GM12878 (cell line): ENCODE data around the gene SYT1. TPM values are rescaled to one million over a fixed set of nuclear protein-coding genes. Genes with fewer than 3 reads are reported as not detected.

Source experiments
- ATAC-seq: fragments of 200-7000 bp; cut with Tn5 transposase; 3 replicates; pipeline ENCODE4 v1.9.1; 2020; ENCODE audit warnings: mild to moderate bottlenecking, moderate library complexity
- BruUV-seq: library from RNA; stranded (reverse); fragments of 400-500 nt; replicated peaks from 2 replicates; lab custom pipeline; 2021; lab: Mats Ljungman, UMichigan
- CTCF ChIA-PET: fragments of 300-600 bp; sonication (Branson Sonifier 250); formaldehyde crosslinking; extraction: SDS; loops from one replicate; lab custom pipeline; 2021; ENCODE audit warnings: inconsistent platforms; lab: Yijun Ruan, JAX
- POLR2A ChIA-PET: fragments of 350-600 bp; formaldehyde crosslinking; extraction: SDS; loops from one replicate; lab custom pipeline; 2021; ENCODE audit warnings: inconsistent platforms; lab: Charles Lee
- RAD21 ChIA-PET: fragments of 300-600 bp; sonication (Branson Sonifier 250); formaldehyde crosslinking; loops from one replicate; lab custom pipeline; 2023; ENCODE audit warnings: antibody characterized with exemption; ENCODE audit not compliant: unreplicated experiment; lab: Charles Lee
- SMC1A ChIA-PET: fragments of 300-600 bp; sonication (Branson Sonifier 250); formaldehyde crosslinking; loops from one replicate; lab custom pipeline; 2023; ENCODE audit not compliant: unreplicated experiment, uncharacterized antibody; lab: Charles Lee
- DNase-seq: peaks from one replicate; pipeline ENCODE4 v3.0.0-alpha.2; 2011; ENCODE audit warnings: low read depth, low spot score
- FAIRE-seq: peaks from 3 replicates; lab custom pipeline; 2011; peaks lifted over from hg19 to GRCh38; lab: Jason Lieb, UNC
- H2AFZ ChIP-seq: 2 replicates; pipeline ENCODE4 v1.6.0; 2011; ENCODE audit warnings: low read depth, low read length, control low read depth; ENCODE audit not compliant: control insufficient read depth
- H3K27ac ChIP-seq: 2 replicates; pipeline ENCODE4 v1.5.1; 2011; ENCODE audit warnings: control low read depth; ENCODE audit not compliant: control insufficient read depth, insufficient read depth
- H3K27me3 ChIP-seq, 2 experiments: replicated peaks in 1 of 2; 2 replicates each; pipeline versions ENCODE4 v1.6.0 to v1.6.1; 2011; ENCODE audit warnings: low read length in 1 of 2; ENCODE audit not compliant: control insufficient read depth in 2 of 2, insufficient read depth in 2 of 2
- H3K36me3 ChIP-seq, 2 experiments: 2 replicates each; pipeline ENCODE4 v1.5.1; 2011; ENCODE audit warnings: low read length in 1 of 2; ENCODE audit not compliant: control insufficient read depth in 2 of 2, insufficient read depth in 2 of 2
- H3K4me1 ChIP-seq: 2 replicates; pipeline ENCODE4 v1.6.1; 2011; ENCODE audit warnings: mild to moderate bottlenecking, low read length, moderate library complexity, mixed read lengths; ENCODE audit not compliant: control insufficient read depth, insufficient read depth
- H3K4me2 ChIP-seq: 2 replicates; pipeline ENCODE4 v1.6.0; 2011; ENCODE audit warnings: control low read depth; ENCODE audit not compliant: control insufficient read depth, insufficient read depth
- H3K4me3 ChIP-seq: fragments of 200-600 bp; sonication (generic); 2 replicates; pipeline ENCODE4 v1.5.1; 2016
- H3K79me2 ChIP-seq: 2 replicates; pipeline ENCODE4 v1.6.0; 2011; ENCODE audit warnings: low read length; ENCODE audit not compliant: control insufficient read depth, insufficient read depth
- H3K9ac ChIP-seq: 2 replicates; pipeline ENCODE4 v1.8.0; 2011; ENCODE audit warnings: low read length, control low read depth, mixed read lengths; ENCODE audit not compliant: control insufficient read depth, insufficient read depth
- H3K9me3 ChIP-seq: replicated peaks from 3 replicates; pipeline ENCODE4 v1.5.1; 2011; ENCODE audit warnings: mild to moderate bottlenecking, low read length; ENCODE audit not compliant: control insufficient read depth, insufficient read depth
- H4K20me1 ChIP-seq: 2 replicates; pipeline ENCODE4 v1.6.0; 2011; ENCODE audit not compliant: control insufficient read depth, insufficient read depth
- CHD2 ChIP-seq: IDR thresholded peaks from 2 replicates; pipeline ENCODE4 v1.6.1; 2011; ENCODE audit warnings: low read depth, low read length, improper control_type of control experiment, borderline replicate concordance
- CUX1 ChIP-seq: IDR thresholded peaks from 2 replicates; pipeline ENCODE4 v1.6.1; 2012; ENCODE audit warnings: improper control_type of control experiment, low read depth, low read length; ENCODE audit not compliant: insufficient replicate concordance
- FOS ChIP-seq: IDR thresholded peaks from 3 replicates; pipeline ENCODE4 v1.6.1; 2011; ENCODE audit warnings: borderline replicate concordance; ENCODE audit not compliant: insufficient read length; ENCODE audit errors: extremely low read depth
- FOXK2 ChIP-seq: fragments of 450-650 bp; IDR thresholded peaks from 2 replicates; pipeline ENCODE4 v1.6.1; 2017; ENCODE audit warnings: mild to moderate bottlenecking, moderate library complexity
- FOXM1 ChIP-seq: IDR thresholded peaks from 2 replicates; pipeline ENCODE4 v1.6.1; 2012; ENCODE audit warnings: low read depth, mild to moderate bottlenecking, inconsistent platforms, low read length, moderate library complexity
- HDGF ChIP-seq: fragments of 450-650 bp; IDR thresholded peaks from 2 replicates; pipeline ENCODE4 v1.6.1; 2016; ENCODE audit warnings: antibody characterized with exemption
- MAX ChIP-seq: IDR thresholded peaks from 2 replicates; pipeline ENCODE4 v1.6.1; 2012; ENCODE audit warnings: low read depth, low read length, improper control_type of control experiment
- PAX5 ChIP-seq: IDR thresholded peaks from 2 replicates; pipeline ENCODE4 v1.6.1; 2011; ENCODE audit warnings: low read depth, low read length, borderline replicate concordance
- POLR2AphosphoS2 ChIP-seq: IDR thresholded peaks from 2 replicates; pipeline ENCODE4 v1.6.1; 2011; ENCODE audit warnings: low read depth, mild to moderate bottlenecking, low read length, improper control_type of control experiment, moderate library complexity
- RAD21 ChIP-seq: IDR thresholded peaks from 2 replicates; pipeline ENCODE4 v1.6.1; 2011; ENCODE audit warnings: mild to moderate bottlenecking, low read depth, low read length, moderate library complexity; ENCODE audit not compliant: insufficient read depth
- RAD51 ChIP-seq: fragments of 450-650 bp; IDR thresholded peaks from 2 replicates; pipeline ENCODE4 v1.6.1; 2016; ENCODE audit warnings: moderate library complexity, mild to moderate bottlenecking, inconsistent platforms
- SMAD1 ChIP-seq: fragments of 450-650 bp; IDR thresholded peaks from 2 replicates; pipeline ENCODE4 v1.6.1; 2018; ENCODE audit warnings: mild to moderate bottlenecking, low read depth; ENCODE audit not compliant: partially characterized antibody
- TBL1XR1 ChIP-seq: IDR thresholded peaks from 2 replicates; pipeline ENCODE4 v1.6.1; 2012; ENCODE audit warnings: low read depth, low read length, improper control_type of control experiment
- WGBS: methylation state at CpG from one replicate; pipeline ENCODE4 v1.1.6; 2016; ENCODE audit warnings: low lambda C conversion rate; ENCODE audit not compliant: insufficient replicate concordance, insufficient coverage; ENCODE audit errors: missing lambda C conversion rate; 5-methylcytosine and 5-hydroxymethylcytosine counted together
- in situ Hi-C: fragments of 300-500 bp; cut with MboI; formaldehyde crosslinking; loops from 9 replicates; pipeline ENCODE4 v1.14.3; 2018; ENCODE audit warnings: mixed read lengths
- intact Hi-C: fragments of 100-400 bp; cut with micrococcal nuclease; formaldehyde crosslinking; loops from one replicate; pipeline ENCODE4 v1.14.2; 2022; ENCODE audit not compliant: unreplicated experiment
- polyA plus RNA-seq, 11 experiments: library from polyadenylated mRNA; depleted of rRNA in 4 of 11; unstranded in 6 of 11; stranded (reverse) in 5 of 11; fragments of >200 nt; fragmentation: Nextera tagmentation in 4 of 11; fragmentation: Illumina TruSeq in 1 of 11; extraction: Ambion mirVana in 4 of 11; extraction: Trizol in 1 of 11; gene quantifications; 1 replicate in 1 of 11; 2 replicates in 10 of 11; pipeline versions ENCODE4 v1.2.1 to v1.2.3, GENCODE V29; 2011 to 2016; ENCODE audit warnings: inconsistent platforms in 2 of 11, missing spikeins in 2 of 11, low read depth in 1 of 11
- total RNA-seq, 4 experiments: library from RNA; depleted of rRNA in 3 of 4; stranded (reverse); fragments of >200 nt in 3 of 4; fragmentation: Illumina TruSeq in 1 of 4; extraction: Trizol in 1 of 4; gene quantifications; 2 replicates each; pipeline versions ENCODE4 v1.2.1 to v1.2.3, GENCODE V29; 2013 to 2021
- TF ChIP-seq, protein P1 (sequence below): IDR thresholded peaks from 2 replicates; pipeline ENCODE4 v1.6.1; 2011; ENCODE audit warnings: mild to moderate bottlenecking, low read depth, low read length, moderate library complexity; ENCODE audit not compliant: insufficient replicate concordance

Gene SYT1
- total and polyA plus RNA-seq, 10 of the 15 experiments (the other 5 are each of a cell fraction or from before 2014, with no cell fraction given) = 0.10 to 0.28 TPM; not detected in 8

- in situ Hi-C loops = no loop called here
- intact Hi-C loops = no loop called here
- no peak for FAIRE-seq
Observed at GRCh38 chr12:79423560-79423959, 559.0 kb downstream of the SYT1 start.

More at GRCh38 chr12:79423560-79423959, 559.0 kb downstream of the SYT1 start:
- Histone ChIP-seq H3K36me3 (no peaks in the 10 kb centered on the region), H4K20me1 (no peaks in the 10 kb centered on the region), H3K4me1 (no peaks in the 10 kb centered on the region), H3K27me3 (no peaks in the 10 kb centered on the region; a peak in 1 of 4 replicates), H3K9me3 (no peaks in the 10 kb centered on the region), H3K9ac (no peak overlapping the region), H3K4me3 (no peak overlapping the region), H3K79me2 (no peaks in the 10 kb centered on the region), H3K27ac (no peak overlapping the region), H3K4me2 (no peak overlapping the region), H2AFZ (no peak overlapping the region)
- 43% methylated on average over 3 of the region's 3 CpGs for WGBS
- TF ChIP-seq FOXM1 (no peak), RAD21 (no peak), CUX1 (no peak), FOS (no peak), FOXK2 (no peak), MAX (no peak), HDGF (no peak), TBL1XR1 (no peak), PAX5 (no peak), POLR2AphosphoS2 (no peak), SMAD1 (no peak), CHD2 (no peak), RAD51 (no peak)
- TF ChIP-seq, protein P1, sequence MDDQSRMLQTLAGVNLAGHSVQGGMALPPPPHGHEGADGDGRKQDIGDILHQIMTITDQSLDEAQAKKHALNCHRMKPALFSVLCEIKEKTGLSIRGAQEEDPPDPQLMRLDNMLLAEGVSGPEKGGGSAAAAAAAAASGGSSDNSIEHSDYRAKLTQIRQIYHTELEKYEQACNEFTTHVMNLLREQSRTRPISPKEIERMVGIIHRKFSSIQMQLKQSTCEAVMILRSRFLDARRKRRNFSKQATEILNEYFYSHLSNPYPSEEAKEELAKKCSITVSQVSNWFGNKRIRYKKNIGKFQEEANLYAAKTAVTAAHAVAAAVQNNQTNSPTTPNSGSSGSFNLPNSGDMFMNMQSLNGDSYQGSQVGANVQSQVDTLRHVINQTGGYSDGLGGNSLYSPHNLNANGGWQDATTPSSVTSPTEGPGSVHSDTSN = no peak
- ChIA-PET CTCF (no interaction called here), RAD21 (no interaction called here), SMC1A (interaction anchor here (1.1 kb wide), 1 partner anchor 314 kb away, joined by 5 read pairs; no protein-coding TSS in a partner anchor), POLR2A (no interaction called here)
- no TSS peak for BruUV-seq
- DNase-seq = no peak
- ATAC-seq = no peak
